ENCODE data around the gene OTUB2.

Gene OTUB2

DNA sequence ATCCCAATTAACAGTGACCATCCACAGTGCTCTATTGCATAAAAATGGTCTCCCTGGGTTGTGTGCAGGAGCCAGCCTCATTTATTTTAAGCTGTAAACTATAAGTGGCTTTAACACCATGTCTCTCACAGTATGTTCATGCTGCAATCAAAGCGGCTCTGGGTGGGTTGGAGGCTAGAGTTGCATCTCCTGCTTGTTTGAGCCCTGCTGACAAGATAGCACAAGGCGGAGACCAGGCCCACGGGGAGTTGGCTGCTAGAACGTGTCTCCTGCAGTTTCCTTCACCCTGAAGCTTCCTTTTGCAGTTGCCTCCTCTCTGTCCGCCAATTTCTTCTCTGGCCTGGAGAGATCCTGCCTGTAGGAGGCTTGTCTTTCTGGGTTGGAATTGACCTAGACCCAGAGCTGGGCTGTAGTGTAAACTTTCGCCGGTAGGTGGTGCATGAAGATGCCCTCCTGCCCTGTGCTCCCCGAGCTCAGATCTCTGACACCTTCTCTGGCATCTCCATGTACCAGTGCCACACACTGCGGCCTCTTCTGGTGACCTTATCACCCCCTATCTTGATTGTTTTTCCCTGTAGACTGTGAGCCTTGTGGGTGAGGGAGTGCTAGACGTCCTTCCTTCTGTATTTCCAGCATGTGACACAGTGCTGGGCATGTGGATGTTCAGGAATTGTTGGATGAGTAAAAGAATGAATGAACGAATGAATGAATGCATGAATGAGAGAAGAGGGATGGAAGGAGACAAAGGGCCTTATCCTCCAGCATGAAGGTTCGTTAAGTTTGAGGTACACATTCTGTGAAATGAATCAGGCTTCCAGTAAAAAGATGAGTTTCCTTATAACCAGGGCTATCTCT is 10.4 kb downstream of the OTUB2 start:
- Mint-ChIP-seq H3K9me3 (peaks cover 8% of the 10 kb centered on the region), H3K27ac (no peak overlapping the region), H3K4me1 (peaks cover 4% of the 10 kb centered on the region), H3K36me3 (ENCODE audit: low read depth) (peaks cover 11% of the 10 kb centered on the region), H3K27me3 (ENCODE audit: low read depth, poor library complexity) (peaks cover 3% of the 10 kb centered on the region), H3K4me3 (no peak overlapping the region)
- DNase-seq: peak; percentile 78
- TF ChIP-seq, protein P1, sequence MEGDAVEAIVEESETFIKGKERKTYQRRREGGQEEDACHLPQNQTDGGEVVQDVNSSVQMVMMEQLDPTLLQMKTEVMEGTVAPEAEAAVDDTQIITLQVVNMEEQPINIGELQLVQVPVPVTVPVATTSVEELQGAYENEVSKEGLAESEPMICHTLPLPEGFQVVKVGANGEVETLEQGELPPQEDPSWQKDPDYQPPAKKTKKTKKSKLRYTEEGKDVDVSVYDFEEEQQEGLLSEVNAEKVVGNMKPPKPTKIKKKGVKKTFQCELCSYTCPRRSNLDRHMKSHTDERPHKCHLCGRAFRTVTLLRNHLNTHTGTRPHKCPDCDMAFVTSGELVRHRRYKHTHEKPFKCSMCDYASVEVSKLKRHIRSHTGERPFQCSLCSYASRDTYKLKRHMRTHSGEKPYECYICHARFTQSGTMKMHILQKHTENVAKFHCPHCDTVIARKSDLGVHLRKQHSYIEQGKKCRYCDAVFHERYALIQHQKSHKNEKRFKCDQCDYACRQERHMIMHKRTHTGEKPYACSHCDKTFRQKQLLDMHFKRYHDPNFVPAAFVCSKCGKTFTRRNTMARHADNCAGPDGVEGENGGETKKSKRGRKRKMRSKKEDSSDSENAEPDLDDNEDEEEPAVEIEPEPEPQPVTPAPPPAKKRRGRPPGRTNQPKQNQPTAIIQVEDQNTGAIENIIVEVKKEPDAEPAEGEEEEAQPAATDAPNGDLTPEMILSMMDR (IDR thresholded peaks at IDR 0.05): peak; percentile 74

DNA sequence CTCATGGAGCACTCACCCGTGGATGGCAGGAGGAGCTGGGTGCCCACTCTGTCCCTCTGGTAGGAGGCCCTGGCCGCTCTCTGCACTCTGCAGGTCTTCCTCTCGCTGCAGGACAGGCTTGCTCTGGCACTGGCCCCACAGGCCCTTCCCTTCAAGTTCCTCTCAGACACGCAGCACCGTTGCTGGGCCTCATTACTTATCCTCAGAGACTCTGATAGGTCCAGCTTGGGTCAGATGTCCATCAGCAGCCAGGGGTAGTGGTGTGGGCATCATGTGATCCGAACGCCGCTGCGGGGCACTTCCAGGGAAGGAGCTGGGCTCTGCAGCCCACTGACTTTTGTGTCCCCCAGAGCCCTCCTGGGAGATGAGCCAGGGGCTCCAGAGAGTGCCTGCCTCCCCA is 11.8 kb downstream of the OTUB2 start:
- peaks cover 3% of the 10 kb centered on the region for H3K27me3 Mint-ChIP-seq (ENCODE audit: low read depth, poor library complexity)
- TF ChIP-seq, protein P1 (IDR thresholded peaks at IDR 0.05): no peak
- DNase-seq: no peak
- H3K9me3 Mint-ChIP-seq: peaks cover 8% of the 10 kb centered on the region
- H3K4me1 Mint-ChIP-seq: peaks cover 4% of the 10 kb centered on the region
- peaks cover 11% of the 10 kb centered on the region for H3K36me3 Mint-ChIP-seq (ENCODE audit: low read depth)
- no peak overlapping the region for H3K27ac Mint-ChIP-seq
- no peak overlapping the region for H3K4me3 Mint-ChIP-seq

DNA sequence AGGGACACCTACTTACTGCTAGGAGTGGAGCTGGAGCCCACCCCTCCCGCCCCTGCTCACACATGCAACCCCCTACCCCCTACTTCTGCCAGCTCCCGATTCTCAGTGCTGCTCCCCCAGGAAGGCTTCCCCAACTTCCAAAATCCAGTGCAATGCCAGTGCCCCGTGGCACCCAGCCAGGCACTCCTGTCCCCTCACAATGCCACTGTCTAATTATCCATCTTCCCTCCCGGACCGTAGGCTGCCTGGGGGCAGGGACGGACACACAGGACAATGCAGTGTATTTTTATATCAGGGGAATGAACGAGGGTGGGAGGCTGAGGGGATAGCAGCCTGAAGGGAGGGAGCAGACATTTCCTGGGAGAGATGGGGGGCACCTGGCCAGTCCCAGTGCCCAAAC is 12.4 kb downstream of the OTUB2 start:
- DNase-seq: no peak
- H3K27ac Mint-ChIP-seq: no peak overlapping the region
- H3K27me3 Mint-ChIP-seq (ENCODE audit: low read depth, poor library complexity): peaks cover 3% of the 10 kb centered on the region
- H3K9me3 Mint-ChIP-seq: peaks cover 8% of the 10 kb centered on the region
- H3K4me3 Mint-ChIP-seq: no peak overlapping the region
- peaks cover 4% of the 10 kb centered on the region for H3K4me1 Mint-ChIP-seq
- TF ChIP-seq, protein P1 (IDR thresholded peaks at IDR 0.05): no peak
- H3K36me3 Mint-ChIP-seq (ENCODE audit: low read depth): peaks cover 11% of the 10 kb centered on the region

DNA sequence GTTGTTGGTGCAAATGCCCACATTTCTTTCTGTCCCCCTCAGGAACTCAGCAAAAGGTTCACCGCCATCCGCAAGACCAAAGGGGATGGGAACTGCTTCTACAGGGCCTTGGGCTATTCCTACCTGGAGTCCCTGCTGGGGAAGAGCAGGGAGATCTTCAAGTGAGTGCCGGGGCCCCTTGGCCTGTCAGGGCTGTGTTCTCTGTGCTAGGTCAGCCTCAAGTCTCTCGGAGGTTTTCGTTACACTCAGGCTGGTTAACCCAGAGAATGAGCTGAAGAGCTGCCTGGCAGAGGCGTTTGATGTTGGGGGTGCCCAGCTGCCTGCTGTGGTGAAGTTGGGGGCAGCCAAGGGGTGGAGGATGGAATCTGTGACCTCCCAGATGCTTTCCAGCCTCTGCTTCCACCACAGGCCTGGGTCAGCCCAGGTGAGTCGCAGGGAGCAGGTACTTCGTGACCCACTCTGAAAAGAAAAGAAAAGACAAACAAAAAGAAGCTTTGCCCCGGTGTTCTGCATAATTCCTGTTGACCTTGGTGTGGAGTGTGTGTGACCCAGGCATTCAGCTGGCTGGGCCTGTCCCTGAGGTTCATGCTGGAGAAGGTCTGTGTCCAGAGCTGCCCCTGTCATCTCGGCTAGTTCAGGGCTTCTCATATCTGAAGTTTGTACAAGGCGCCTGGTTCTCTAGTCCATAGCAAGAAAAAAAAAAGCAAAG is 12.9 kb downstream of the OTUB2 start:
- peaks cover 3% of the 10 kb centered on the region for H3K27me3 Mint-ChIP-seq (ENCODE audit: low read depth, poor library complexity)
- TF ChIP-seq, protein P1 (IDR thresholded peaks at IDR 0.05): no peak
- peaks cover 4% of the 10 kb centered on the region for H3K4me1 Mint-ChIP-seq
- no peak overlapping the region for H3K4me3 Mint-ChIP-seq
- H3K36me3 Mint-ChIP-seq (ENCODE audit: low read depth): peaks cover 6% of the 10 kb centered on the region
- peaks cover 2% of the 10 kb centered on the region for H3K9me3 Mint-ChIP-seq
- no peak for DNase-seq
- no peak overlapping the region for H3K27ac Mint-ChIP-seq

DNA sequence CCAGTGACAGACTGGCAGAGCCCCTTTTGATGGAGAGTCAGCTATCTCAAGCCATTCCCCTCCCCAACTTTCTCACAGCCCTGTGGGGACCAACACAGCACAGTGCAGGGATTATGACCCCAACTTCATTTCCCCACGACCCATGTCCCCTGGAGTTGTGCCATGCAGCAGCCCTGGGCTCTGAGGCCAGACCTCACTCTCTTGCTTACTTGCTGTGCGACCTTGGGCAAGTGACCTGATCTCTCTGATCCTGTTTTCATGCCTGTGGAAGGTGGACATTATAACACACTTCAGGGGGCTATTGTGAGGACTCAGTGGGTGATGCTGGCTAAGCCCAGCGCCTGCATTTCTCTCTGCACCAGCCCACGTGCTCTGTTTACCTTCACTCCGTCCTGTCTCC is 14.1 kb downstream of the OTUB2 start:
- Mint-ChIP-seq H3K36me3 (ENCODE audit: low read depth) (peaks cover 8% of the 10 kb centered on the region), H3K9me3 (no peaks in the 10 kb centered on the region), H3K27ac (no peak overlapping the region), H3K4me1 (peaks cover 4% of the 10 kb centered on the region), H3K27me3 (ENCODE audit: low read depth, poor library complexity) (no peaks in the 10 kb centered on the region), H3K4me3 (no peak overlapping the region)
- DNase-seq: no peak
- TF ChIP-seq, protein P1 (IDR thresholded peaks at IDR 0.05): no peak
